ENCODE measurements around the gene RAB42.

Gene RAB42

DNA sequence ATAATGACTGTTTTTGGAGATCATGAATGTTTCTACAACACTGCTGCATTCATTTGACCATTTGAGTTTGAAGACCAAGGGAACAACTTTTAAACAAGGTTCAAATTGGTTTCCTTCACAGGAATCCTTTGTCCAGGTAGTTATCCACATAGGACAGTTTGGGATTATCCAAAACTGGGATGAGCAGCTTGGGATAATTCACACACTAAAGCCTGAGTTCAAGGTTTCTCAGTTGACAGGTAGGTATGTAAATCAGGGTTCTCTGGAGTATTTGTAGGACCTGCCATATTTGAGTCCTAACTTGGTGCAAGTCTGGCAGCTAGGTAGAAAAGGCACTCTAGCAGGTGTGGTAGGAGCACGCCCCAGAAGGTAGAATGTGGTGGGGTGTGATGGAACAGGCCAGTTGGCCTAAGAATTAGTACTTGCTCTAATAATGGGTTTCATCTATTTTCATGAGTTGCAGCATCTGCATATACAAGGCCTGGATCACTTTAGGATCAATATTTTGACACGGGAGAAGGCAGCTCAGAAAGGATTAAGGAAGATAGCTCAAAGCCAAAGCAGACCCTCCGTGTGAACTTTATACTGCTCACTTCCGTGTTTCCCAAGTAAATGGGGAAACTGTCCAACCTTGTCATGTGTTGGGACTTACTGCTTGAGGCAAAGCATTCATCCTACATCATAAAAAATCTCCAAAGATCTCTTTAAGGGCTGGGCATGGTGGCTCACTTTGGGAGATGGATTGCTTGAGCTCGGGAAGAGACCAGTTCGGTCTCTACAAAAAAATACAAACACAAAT, 14.1 kb upstream of the RAB42 start:
- TF ChIP-seq NFIC (IDR thresholded peaks at IDR 0.05) (0 out of 2 replicates have a peak, but pooled peaks have one; percentile 4), EGR1 (IDR thresholded peaks at IDR 0.05) (no peak), TAF1 (IDR thresholded peaks at IDR 0.05; ENCODE audit: low read depth) (no peak), RAD21 (IDR thresholded peaks at IDR 0.05; ENCODE audit: low read depth) (no peak), CEBPB (IDR thresholded peaks at IDR 0.05) (no peak), EP300 (IDR thresholded peaks at IDR 0.05; ENCODE audit: borderline replicate concordance) (no peak), ZBTB7A (IDR thresholded peaks at IDR 0.05; ENCODE audit: low read depth) (no peak)
- TF ChIP-seq, protein P1, sequence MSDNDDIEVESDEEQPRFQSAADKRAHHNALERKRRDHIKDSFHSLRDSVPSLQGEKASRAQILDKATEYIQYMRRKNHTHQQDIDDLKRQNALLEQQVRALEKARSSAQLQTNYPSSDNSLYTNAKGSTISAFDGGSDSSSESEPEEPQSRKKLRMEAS (IDR thresholded peaks at IDR 0.05), result peak; percentile 11; the same call in 1 of the 2 replicates
- TF ChIP-seq, protein P2, sequence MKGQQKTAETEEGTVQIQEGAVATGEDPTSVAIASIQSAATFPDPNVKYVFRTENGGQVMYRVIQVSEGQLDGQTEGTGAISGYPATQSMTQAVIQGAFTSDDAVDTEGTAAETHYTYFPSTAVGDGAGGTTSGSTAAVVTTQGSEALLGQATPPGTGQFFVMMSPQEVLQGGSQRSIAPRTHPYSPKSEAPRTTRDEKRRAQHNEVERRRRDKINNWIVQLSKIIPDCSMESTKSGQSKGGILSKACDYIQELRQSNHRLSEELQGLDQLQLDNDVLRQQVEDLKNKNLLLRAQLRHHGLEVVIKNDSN (IDR thresholded peaks at IDR 0.05), result no peak

DNA sequence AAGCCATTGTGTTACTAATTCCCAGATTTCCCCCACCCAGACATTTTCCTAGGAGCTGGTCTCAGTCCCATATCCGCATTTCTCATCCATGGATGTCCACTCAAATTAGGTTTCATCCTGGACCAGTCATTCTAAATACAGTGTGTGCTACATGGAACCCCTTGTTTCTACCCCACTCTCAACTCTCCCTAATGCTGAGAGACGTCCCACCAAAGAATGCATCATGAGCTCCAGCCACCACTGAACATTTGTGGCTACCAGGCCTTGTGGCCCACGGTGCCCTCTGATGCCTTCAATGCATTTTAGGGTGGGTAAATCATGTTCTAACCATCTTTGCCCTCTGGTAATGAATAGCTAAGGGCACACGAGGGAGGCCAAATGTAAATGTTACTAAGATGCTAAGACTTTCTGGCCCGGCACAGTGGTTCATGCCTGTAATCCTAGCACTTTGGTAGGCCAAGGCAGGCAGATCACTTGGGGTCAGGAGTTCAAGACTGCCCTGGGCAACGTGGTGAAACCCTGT, 13.3 kb upstream of the RAB42 start:
- TF ChIP-seq NFIC (IDR thresholded peaks at IDR 0.05) (no peak), FOXM1 (IDR thresholded peaks at IDR 0.05; ENCODE audit: borderline replicate concordance, low read depth) (no peak), TCF12 (IDR thresholded peaks at IDR 0.05; ENCODE audit: low read depth) (no peak), RAD21 (IDR thresholded peaks at IDR 0.05; ENCODE audit: low read depth) (no peak), TAF1 (IDR thresholded peaks at IDR 0.05; ENCODE audit: low read depth) (no peak), CEBPB (IDR thresholded peaks at IDR 0.05) (no peak), EP300 (IDR thresholded peaks at IDR 0.05; ENCODE audit: borderline replicate concordance) (no peak), ZBTB7A (IDR thresholded peaks at IDR 0.05; ENCODE audit: low read depth) (no peak), CREB1 (IDR thresholded peaks at IDR 0.05; ENCODE audit: low read depth) (no peak), TEAD4 (IDR thresholded peaks at IDR 0.05) (no peak)
- TF ChIP-seq, protein P1 (IDR thresholded peaks at IDR 0.05), result no peak
- TF ChIP-seq, protein P3, sequence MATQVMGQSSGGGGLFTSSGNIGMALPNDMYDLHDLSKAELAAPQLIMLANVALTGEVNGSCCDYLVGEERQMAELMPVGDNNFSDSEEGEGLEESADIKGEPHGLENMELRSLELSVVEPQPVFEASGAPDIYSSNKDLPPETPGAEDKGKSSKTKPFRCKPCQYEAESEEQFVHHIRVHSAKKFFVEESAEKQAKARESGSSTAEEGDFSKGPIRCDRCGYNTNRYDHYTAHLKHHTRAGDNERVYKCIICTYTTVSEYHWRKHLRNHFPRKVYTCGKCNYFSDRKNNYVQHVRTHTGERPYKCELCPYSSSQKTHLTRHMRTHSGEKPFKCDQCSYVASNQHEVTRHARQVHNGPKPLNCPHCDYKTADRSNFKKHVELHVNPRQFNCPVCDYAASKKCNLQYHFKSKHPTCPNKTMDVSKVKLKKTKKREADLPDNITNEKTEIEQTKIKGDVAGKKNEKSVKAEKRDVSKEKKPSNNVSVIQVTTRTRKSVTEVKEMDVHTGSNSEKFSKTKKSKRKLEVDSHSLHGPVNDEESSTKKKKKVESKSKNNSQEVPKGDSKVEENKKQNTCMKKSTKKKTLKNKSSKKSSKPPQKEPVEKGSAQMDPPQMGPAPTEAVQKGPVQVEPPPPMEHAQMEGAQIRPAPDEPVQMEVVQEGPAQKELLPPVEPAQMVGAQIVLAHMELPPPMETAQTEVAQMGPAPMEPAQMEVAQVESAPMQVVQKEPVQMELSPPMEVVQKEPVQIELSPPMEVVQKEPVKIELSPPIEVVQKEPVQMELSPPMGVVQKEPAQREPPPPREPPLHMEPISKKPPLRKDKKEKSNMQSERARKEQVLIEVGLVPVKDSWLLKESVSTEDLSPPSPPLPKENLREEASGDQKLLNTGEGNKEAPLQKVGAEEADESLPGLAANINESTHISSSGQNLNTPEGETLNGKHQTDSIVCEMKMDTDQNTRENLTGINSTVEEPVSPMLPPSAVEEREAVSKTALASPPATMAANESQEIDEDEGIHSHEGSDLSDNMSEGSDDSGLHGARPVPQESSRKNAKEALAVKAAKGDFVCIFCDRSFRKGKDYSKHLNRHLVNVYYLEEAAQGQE (IDR thresholded peaks at IDR 0.05; ENCODE audit: low read depth), result no peak
- TF ChIP-seq, protein P2 (IDR thresholded peaks at IDR 0.05), result no peak

DNA sequence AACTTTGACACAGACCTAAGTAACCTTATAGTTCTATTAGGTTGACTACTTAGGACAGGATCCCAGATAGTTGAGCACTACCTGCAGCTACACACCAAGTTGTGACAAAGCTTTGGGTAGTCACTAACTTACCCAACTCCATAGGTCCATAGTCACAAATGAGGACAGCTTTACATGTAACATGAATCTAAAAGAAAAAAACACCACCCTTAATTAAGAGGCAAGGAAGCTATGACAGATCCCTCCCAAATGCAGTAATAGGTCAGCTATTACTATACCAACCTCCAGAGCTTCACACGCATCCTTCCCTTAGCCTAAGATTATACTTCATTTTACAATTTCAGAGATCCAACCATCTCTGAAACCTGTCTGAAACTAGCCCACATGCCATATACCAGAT, 12.7 kb upstream of the RAB42 start:
- no peak for TF ChIP-seq YY1 (IDR thresholded peaks at IDR 0.05; ENCODE audit: low read depth)
- no peak for TF ChIP-seq ZBTB7A (IDR thresholded peaks at IDR 0.05; ENCODE audit: low read depth)

DNA sequence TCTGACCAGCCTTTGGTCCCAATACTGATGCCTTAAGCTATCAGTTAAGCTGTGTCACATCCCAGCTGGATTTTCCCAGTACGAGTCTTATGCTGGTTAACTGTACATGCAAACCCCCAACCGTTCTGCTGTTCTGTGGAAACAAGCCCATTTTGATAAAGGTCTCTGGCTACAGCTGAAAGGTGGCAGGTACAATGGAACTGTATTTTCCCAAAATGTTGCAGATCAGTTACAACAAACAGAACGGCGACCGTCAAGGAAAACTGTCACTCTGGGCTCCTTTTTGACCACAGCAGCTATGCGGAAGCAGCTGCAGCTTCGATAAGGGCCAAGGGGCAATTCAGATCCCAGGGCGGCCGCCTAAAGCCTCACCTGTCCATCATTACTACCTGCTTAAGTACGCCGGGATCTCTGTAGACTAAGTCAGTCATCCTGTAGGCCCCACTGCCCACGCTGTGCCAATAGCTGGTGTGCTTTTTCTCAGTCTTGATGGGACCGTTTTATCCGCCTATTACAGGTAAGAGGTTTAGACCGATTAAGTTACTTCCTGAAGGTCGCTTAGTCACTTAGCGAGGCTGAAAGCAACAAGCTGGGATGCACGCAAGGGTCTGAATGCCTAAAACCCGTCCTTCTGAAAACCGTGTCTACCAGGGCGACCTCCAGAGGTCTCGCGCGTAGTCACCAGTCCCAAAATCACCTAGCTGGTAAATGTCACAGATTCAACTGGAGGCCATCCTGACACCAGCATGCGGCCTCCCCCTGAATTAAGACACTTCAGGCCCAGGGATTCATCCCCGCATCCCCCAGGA, 11.1 kb upstream of the RAB42 start:
- TF ChIP-seq TAF1 (IDR thresholded peaks at IDR 0.05; ENCODE audit: low read depth) (no peak), FOXM1 (IDR thresholded peaks at IDR 0.05; ENCODE audit: borderline replicate concordance, low read depth) (no peak), EP300 (IDR thresholded peaks at IDR 0.05; ENCODE audit: borderline replicate concordance) (no peak), TEAD4 (IDR thresholded peaks at IDR 0.05) (no peak)

DNA sequence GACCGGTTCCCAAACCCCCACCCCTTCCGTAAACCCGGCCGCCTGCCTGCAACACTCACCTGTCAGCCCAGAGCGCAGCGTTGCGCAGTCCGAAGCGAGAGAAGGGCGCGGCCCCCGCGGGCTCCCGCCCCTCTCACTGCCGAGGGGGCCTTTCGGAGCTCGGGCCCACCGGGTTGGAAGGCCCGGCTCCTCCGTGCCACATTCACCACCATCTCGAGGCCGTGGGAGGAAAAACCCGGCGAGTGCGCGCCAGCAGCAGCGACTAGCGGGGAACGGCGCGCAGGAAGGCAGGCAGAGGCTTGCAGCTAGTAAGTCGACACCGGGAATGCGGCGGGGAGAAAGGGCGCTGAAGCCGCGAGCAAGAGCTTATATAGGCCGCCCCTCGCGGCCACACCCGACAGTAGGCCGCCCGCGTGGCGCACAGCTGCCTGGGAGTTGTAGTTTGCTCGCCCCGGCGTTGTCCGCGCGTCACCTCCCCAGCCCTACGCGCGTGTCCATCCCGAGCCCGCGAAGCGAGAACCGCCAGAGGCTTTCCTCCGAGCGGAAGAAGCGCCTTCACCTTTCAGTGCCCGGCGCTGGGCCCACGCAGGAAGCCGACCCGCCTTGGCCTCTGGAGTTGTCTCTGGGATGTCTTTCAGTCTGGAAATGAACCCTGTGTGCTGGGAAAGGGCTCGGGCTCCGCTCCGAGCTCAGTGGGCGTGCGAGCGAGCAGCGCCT, 10.4 kb upstream of the RAB42 start:
- peak; percentile 80 for TF ChIP-seq TCF12 (IDR thresholded peaks at IDR 0.05; ENCODE audit: low read depth)
- TF ChIP-seq, protein P3 (IDR thresholded peaks at IDR 0.05; ENCODE audit: low read depth), result 0 out of 2 replicates have a peak, but pooled peaks have one; percentile 37
- TF ChIP-seq TAF1 (IDR thresholded peaks at IDR 0.05; ENCODE audit: low read depth), result peak; percentile 100
- peak; percentile 43; the same call in 1 of the 2 replicates for TF ChIP-seq ZBTB7A (IDR thresholded peaks at IDR 0.05; ENCODE audit: low read depth)
- TF ChIP-seq, protein P2 (IDR thresholded peaks at IDR 0.05), result peak; percentile 22; the same call in 1 of the 2 replicates
- TF ChIP-seq CREB1 (IDR thresholded peaks at IDR 0.05; ENCODE audit: low read depth), result 0 out of 2 replicates have a peak, but pooled peaks have one; percentile 41
- TF ChIP-seq TEAD4 (IDR thresholded peaks at IDR 0.05), result peak; percentile 73
- TF ChIP-seq EP300 (IDR thresholded peaks at IDR 0.05; ENCODE audit: borderline replicate concordance), result peak; percentile 42; the same call in 1 of the 2 replicates
- TF ChIP-seq NFIC (IDR thresholded peaks at IDR 0.05), result no peak
- TF ChIP-seq RAD21 (IDR thresholded peaks at IDR 0.05; ENCODE audit: low read depth), result peak; percentile 10; the same call in 1 of the 2 replicates
- peak; percentile 48 for TF ChIP-seq EGR1 (IDR thresholded peaks at IDR 0.05)
- TF ChIP-seq YY1 (IDR thresholded peaks at IDR 0.05; ENCODE audit: low read depth), result peak; percentile 68
- no peak for TF ChIP-seq FOXM1 (IDR thresholded peaks at IDR 0.05; ENCODE audit: borderline replicate concordance, low read depth)
- TF ChIP-seq, protein P1 (IDR thresholded peaks at IDR 0.05), result peak; percentile 89
- no peak; the same call in 1 of the 2 replicates for TF ChIP-seq CEBPB (IDR thresholded peaks at IDR 0.05)
